HCT116 (cell line): ENCODE results near the gene SLC16A1.

Experiments
- CTCF ChIP-seq, 3 experiments: fragments of 200-600 bp in 1 of 3; sonication (generic) in 1 of 3; IDR thresholded peaks in 2 of 3; conservative IDR thresholded peaks in 1 of 3; 2 replicates each; pipeline ENCODE4 v1.5.1; 2012 to 2017; ENCODE audit warnings: low read depth in 2 of 3, low read length in 2 of 3, antibody characterized with exemption in 1 of 3, borderline replicate concordance in 1 of 3, control low read depth in 1 of 3, mild to moderate bottlenecking in 1 of 3, mixed read lengths in 1 of 3, mixed run types in 1 of 3, moderate library complexity in 1 of 3; ENCODE audit not compliant: insufficient read depth in 1 of 3
- MAX ChIP-seq: IDR thresholded peaks from 2 replicates; pipeline ENCODE4 v1.6.1; 2012
- POLR2AphosphoS5 ChIP-seq: IDR thresholded peaks from 2 replicates; pipeline ENCODE4 v1.6.1; 2011; ENCODE audit warnings: mild to moderate bottlenecking, low read depth, low read length, moderate library complexity
- RAD21 ChIP-seq: IDR thresholded peaks from 2 replicates; pipeline ENCODE4 v1.6.1; 2012; ENCODE audit warnings: low read depth, mild to moderate bottlenecking

GRCh38 chr1:112926858-112927257 is 29.1 kb downstream of the SLC16A1 start:
- TF ChIP-seq POLR2AphosphoS5 (no peak), CTCF (IDR thresholded peaks at IDR 0.05 in 2 of 3, conservative IDR thresholded peaks at IDR 0.05 in 1 of 3; ENCODE audit: borderline replicate concordance in 1 of 3, insufficient read depth in 1 of 3, low read depth in 2 of 3, low read length in 2 of 3) (no peak), RAD21 (no peak), MAX (no peak)
